Ovary (tissue), 9 donors: ENCODE data around the gene CFP. TPM values are rescaled to one million over a fixed set of nuclear protein-coding genes. Genes with fewer than 3 reads are reported as not detected.
A peak's percentile ranks its signal among the peaks of the same experiment; 100 is the strongest.

Experiments
- DNase-seq, 5 donors: peaks; one replicate each; pipeline ENCODE4 v3.0.0-alpha.2; 2019 to 2020
- H3K27ac ChIP-seq, 2 donors: fragments of 200-600 bp; one replicate each; pipeline versions ENCODE4 v1.5.1 to v1.8.0; 2019 to 2022
- H3K27me3 ChIP-seq: fragments of 200-600 bp; one replicate; pipeline ENCODE4 v1.8.0; 2022
- H3K36me3 ChIP-seq: fragments of 200-600 bp; sonication (generic); one replicate; pipeline ENCODE4 v1.5.1; 2019
- H3K4me1 ChIP-seq: one replicate; pipeline ENCODE4 v1.8.1; 2013; ENCODE audit warnings: mild to moderate bottlenecking, moderate library complexity; ENCODE audit not compliant: insufficient read depth
- H3K4me3 ChIP-seq: fragments of 200-600 bp; sonication (generic); one replicate; pipeline ENCODE4 v1.5.1; 2017
- H3K9me3 ChIP-seq, 2 donors: fragments of 200-600 bp in 1 of 2; sonication (generic) in 1 of 2; one replicate each; pipeline versions ENCODE4 v1.5.1 to v1.8.1; 2013 to 2019; ENCODE audit warnings: mild to moderate bottlenecking in 1 of 2, moderate library complexity in 1 of 2
- CTCF ChIP-seq, 3 donors: fragments of 450-650 bp in 2 of 3; fragments of 200-600 bp in 1 of 3; IDR thresholded peaks; one replicate each; pipeline versions ENCODE4 v1.5.1 to v1.8.0; 2016 to 2022; ENCODE audit warnings: antibody characterized with exemption in 3 of 3, mild to moderate bottlenecking in 1 of 3
- EP300 ChIP-seq: sonication (generic); formaldehyde crosslinking; IDR thresholded peaks from one replicate; pipeline ENCODE4 v1.6.1; 2017; ENCODE audit warnings: antibody characterized with exemption
- POLR2A ChIP-seq: fragments of 450-650 bp; IDR thresholded peaks from one replicate; pipeline ENCODE4 v1.6.1; 2017; ENCODE audit warnings: antibody characterized with exemption, mild to moderate bottlenecking, moderate library complexity
- WGBS, 3 donors: extraction: QIAGEN DNeasy Blood & Tissue Kit in 1 of 3; methylation state at CpG; one replicate each; pipeline versions ENCODE4 v1.1.5 to v1.1.7; 2013 to 2017; 5-methylcytosine and 5-hydroxymethylcytosine counted together
- intact Hi-C, 4 donors: fragments of 100-400 bp; cut with DNase I; formaldehyde crosslinking; loops; one replicate each; pipeline versions ENCODE4 v1.11.0 to v1.15.1; 2022 to 2023
- polyA plus RNA-seq, 2 donors: library from polyadenylated mRNA; stranded (reverse); fragments of 200-250 nt in 1 of 2; fragments of 350-450 nt in 1 of 2; fragmentation: Illumina TruSeq in 1 of 2; extraction: RNeasy Lipid Tissue Mini Kit (QIAGEN cat#74804) in 1 of 2; gene quantifications; one replicate each; pipeline ENCODE4 v1.2.3, GENCODE V29; 2013 to 2014
- total RNA-seq, 7 donors: library from RNA; depleted of rRNA in 2 of 7; stranded (reverse); fragments of >200 nt in 2 of 7; fragmentation: NEBNext Ultra II Directional in 3 of 7; extraction: Animal tissue kit (Norgen Biotek cat#: 25700) in 3 of 7; gene quantifications; one replicate each; pipeline versions ENCODE4 v1.1.0 to v1.2.4, GENCODE V29; 2016 to 2023
- donor health status: DM: no; HTN: no; CAD: no; lungs with moderate emphysema.
- donor health status: DM: no; HTN: no; CAD: no.
- donor health status: Bipolar disorder and iron deficiency.
- donor health status: DM: yes; HTN: yes; CAD: no.
- donor health status: DM: no; HTN: no; CAD: no.
- donor health status: DM: yes; HTN: yes; CAD: no.

Gene CFP
- total and polyA plus RNA-seq, 9 donors: 0.72 to 3.2 (median 1.6) TPM

- no peak overlapping the region for H3K27ac ChIP-seq
Measured at GRCh38 chrX:47662144-47662657, 32.5 kb upstream of the CFP start.

GRCh38 chrX:47661539-47661938, 31.8 kb upstream of the CFP start:
- TF ChIP-seq EP300: no peak
- TF ChIP-seq POLR2A: no peak
- TF ChIP-seq CTCF (IDR thresholded peaks at IDR 0.05): no peak
- Histone ChIP-seq H3K27ac (no peak overlapping the region), H3K36me3 (no peaks in the 10 kb centered on the region), H3K27me3 (no peaks in the 10 kb centered on the region), H3K4me1 (peaks cover 2% of the 10 kb centered on the region), H3K9me3 (no peaks in the 10 kb centered on the region), H3K4me3 (no peak overlapping the region)
- no peak for DNase-seq
- 76 to 82% (median 82%) methylated on average over 7 of the region's 7 CpGs for WGBS, 3 donors
- intact Hi-C loops: no loop called here

More at GRCh38 chrX:47662144-47662657, 32.5 kb upstream of the CFP start:
- Histone ChIP-seq H3K4me1 (peaks cover 2% of the 10 kb centered on the region), H3K27me3 (no peaks in the 10 kb centered on the region), H3K36me3 (no peaks in the 10 kb centered on the region), H3K9me3 (no peaks in the 10 kb centered on the region), H3K4me3 (no peak overlapping the region)
- WGBS, 3 donors: 40 to 56% (median 43%) methylated on average over 1 of the region's 1 CpG
- TF ChIP-seq POLR2A (no peak), EP300 (no peak), CTCF (IDR thresholded peaks at IDR 0.05) (no peak)
- intact Hi-C loops: no loop called here
- peak in 2 of 5 donors; percentile 32 to 58 for DNase-seq

GRCh38 chrX:47659421-47659726, 29.6 kb upstream of the CFP start:
- peaks cover 2% of the 10 kb centered on the region for H3K4me1 ChIP-seq
- no peaks in the 10 kb centered on the region for H3K36me3 ChIP-seq
- no peaks in the 10 kb centered on the region for H3K27me3 ChIP-seq
- H3K9me3 ChIP-seq: no peaks in the 10 kb centered on the region
- no peak for TF ChIP-seq POLR2A
- no peak for TF ChIP-seq EP300
- TF ChIP-seq CTCF (IDR thresholded peaks at IDR 0.05): no peak
- DNase-seq: no peak
- intact Hi-C loops: loop anchor here in 1 of 4 donors (2.0 kb wide), 1 partner anchor 425 kb away; no protein-coding TSS in a partner anchor
- 49 to 53% (median 53%) methylated on average over 8 of the region's 8 CpGs for WGBS, 3 donors
- peak overlapping the region; percentile 60 for H3K4me3 ChIP-seq
- H3K27ac ChIP-seq: peak overlapping the region; percentile 88 to 96

- Histone ChIP-seq H3K27ac (peak within 1 kb of the TSS; percentile 88 to 96), H3K36me3 (no peaks in the 10 kb centered on the region), H3K4me1 (peaks cover 2% of the 10 kb centered on the region), H3K27me3 (no peaks in the 10 kb centered on the region), H3K9me3 (no peaks in the 10 kb centered on the region), H3K4me3 (peak within 1 kb of the TSS; percentile 60)
- TF ChIP-seq POLR2A: peak; percentile 88
- no peak for TF ChIP-seq CTCF (IDR thresholded peaks at IDR 0.05)
- TF ChIP-seq EP300: peak; percentile 33
- intact Hi-C loops: loop anchor here in 1 of 4 donors (2.0 kb wide), 1 partner anchor 424 kb away; no protein-coding TSS in a partner anchor
- DNase-seq: peak; percentile 91 to 95 (median 92)
- WGBS, 3 donors: 31 to 47% (median 31%) methylated on average over 52 to 54 of the region's 54 CpGs
Measured at GRCh38 chrX:47658684-47659420, 29.1 kb upstream of the CFP start, which contains the start of gene UXT. TSS of gene UXT (minus strand) at chrX:47659180. CDS start at chrX:47658927, 253 bp downstream.
